Colon (tissue), 2 donors: Measurements from ENCODE around the gene UPK3BL2.
"Not testable (repeated sequence)": the region's sequence is repeated elsewhere in the genome, so short reads cannot be mapped to it uniquely, and the experiment has no call there.

Experiments used
- FAIRE-seq: peaks from 2 replicates; lab custom pipeline; 2012; peaks lifted over from hg19 to GRCh38; lab: Jason Lieb, UNC
- donor health status: control.
- donor health status: control.

The UPK3BL2 gene

DNA sequence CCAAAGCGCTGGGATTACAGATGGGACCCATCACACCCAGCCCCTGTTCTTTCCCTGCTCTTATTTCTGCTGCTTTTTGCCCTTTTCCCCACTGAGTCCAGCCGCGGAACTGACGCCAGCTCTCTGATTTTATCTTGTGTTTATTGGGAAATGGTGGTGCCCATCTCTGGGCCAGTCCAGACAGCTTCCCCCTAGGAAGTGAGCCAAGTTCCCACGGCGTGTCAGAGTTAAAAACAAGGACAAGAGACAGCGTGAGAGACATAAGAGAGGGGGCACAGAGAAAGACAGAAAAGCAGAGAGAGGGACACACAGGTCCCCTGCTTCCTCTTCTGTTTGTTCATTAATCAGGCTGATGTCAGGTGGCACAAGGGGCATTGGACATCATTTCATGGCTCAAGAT lies 11.9 kb downstream of the UPK3BL2 start:
- not testable (repeated sequence) for FAIRE-seq

DNA sequence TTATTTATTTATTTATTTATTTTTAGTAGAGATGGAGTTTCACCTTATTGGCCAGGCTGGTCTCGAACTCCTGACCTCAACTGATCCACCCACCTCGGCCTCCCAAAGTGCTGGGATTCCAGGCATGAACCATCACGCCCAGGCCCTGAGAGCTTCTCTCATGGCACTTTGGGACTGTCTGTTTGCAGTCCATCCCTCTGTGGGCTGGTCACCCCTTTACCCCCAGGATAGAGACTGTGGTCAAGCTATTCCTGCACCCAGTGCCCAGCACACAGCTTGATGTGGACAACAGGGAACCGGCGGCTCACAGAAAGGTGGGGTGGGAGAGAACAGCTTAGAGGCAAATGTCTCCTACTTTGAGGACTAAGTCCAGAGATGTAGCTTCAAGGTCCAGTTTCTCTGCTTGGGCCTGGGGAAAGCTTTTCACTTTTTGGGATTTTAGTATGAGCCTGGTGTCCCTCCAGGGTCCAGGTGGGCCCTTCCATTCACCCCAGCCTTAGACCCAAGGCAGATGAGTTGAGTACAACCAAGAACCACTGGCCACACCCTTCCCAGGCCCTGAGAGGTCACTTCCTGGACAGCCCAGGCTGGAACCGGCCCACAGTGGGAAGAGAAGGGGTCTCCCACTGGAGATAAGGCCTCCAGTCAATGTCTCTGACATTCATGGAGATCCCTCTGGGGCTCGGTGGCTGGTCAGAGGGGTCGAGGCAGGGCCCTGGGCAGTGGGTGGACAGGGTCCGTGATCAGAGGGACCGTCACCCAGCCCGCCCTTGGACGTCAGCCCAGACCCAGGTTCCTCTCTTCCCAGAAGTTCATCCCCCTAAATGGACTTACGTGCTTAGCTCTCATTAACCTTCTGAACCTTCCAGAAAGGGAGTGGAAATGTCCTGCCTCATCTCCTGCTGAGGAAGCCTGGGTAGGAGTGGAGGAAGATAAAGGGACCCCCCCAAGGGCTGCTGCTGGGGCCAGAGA lies 15.4 kb downstream of the UPK3BL2 start:
- not testable (repeated sequence) for FAIRE-seq

DNA sequence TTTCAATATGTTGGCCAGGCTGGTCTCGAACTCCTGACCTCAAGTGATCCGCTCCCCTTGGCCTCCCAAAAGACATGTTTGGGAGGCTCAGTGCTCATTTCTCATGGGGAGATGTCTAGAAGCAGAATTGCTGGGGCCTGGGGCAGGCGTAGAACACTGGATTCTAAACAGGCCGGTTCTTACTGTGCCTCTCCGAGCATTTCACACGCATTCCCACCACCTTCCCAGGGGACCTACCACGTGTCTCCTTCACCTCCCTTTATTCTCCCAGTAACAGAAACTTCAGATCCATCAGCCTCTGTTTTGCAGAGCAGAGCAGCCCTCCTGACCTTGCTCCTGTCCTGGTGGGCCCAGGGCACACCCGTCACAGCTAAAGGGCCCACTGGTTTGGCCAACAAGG lies 16.3 kb downstream of the UPK3BL2 start:
- FAIRE-seq, result not testable (repeated sequence)

GRCh38 chr7:102524803-102525202 lies 18.7 kb downstream of the UPK3BL2 start:
- not testable (repeated sequence) for FAIRE-seq

- not testable (repeated sequence) for FAIRE-seq
These were observed 22.7 kb downstream of the UPK3BL2 start for GRCh38 chr7:102520797-102521196.

DNA sequence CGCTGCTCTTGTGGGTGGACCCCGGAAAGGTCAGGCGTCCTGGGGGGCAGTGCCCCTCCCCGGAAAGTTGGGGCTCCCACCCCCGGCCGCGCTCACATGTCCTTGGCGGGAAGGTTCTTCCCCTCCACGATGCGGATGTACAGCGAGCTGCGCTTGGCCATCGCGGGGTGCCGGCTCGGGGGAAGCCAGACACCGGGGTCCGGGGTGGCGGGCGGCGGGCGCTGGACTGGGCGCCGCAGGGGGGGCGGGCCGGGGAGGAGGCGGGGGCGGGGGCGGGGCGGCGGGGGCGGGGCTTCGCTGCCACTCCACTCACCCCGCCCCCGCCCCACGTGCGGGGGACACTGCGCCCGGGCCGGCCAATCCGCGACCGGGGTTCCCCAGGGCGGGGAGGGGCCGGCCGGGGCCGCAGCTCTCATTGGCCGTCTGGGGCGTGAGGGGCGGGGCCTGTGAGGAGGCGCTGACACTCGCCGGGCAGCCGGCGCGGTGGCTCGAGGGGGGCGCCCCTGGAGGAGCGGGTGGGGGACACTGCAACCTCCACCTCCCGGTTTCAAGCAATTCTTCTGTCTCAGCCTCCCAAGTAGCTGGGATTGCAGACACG lies 25.8 kb downstream of the UPK3BL2 start, which contains the start of gene RASA4B:
Gene RASA4B (minus strand): TSS at position 228 of the 598 bp plus-strand sequence. CDS start 67 bp downstream, at position 161.
- FAIRE-seq, result not testable (repeated sequence)

DNA sequence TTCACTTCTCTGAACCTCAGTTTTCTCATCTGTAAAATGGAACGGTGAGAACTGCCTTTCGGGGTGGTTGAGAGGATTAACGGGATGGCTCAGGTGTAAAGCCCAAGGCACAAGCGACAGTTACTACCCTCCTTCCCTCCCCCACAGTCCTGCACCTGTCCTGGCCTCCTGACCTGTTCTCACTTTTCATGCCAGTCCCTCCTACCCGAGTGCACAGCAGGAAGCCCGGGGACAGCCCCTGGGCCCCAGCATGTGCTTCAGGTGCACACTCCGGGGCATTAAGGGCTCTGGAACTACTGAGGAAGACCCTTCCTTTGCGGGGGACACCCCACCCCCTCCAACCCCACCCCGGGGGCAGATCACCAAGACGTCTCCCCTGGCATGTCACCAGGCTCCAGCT lies 26.5 kb downstream of the UPK3BL2 start:
- not testable (repeated sequence) for FAIRE-seq

DNA sequence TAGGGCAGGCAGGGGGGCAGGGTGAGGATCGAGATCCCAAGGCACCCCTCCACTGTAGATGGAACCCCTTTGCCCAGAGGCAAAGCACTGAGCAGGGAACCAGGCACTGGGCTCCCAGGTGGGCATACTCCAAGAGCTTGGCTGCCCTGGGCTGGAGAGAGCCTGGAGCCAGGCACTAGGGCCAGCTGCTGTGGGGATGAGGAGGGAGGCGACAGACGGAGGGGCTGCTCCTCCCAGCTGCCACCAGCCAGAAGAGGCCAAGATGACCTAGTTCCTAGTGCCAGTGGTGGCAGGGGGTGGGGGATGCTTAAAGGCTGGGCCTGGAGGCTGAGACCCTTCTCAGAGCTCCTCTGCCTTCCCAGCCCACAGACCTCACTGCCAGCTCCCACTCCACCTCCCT lies 27.6 kb downstream of the UPK3BL2 start:
- FAIRE-seq, result not testable (repeated sequence)

DNA sequence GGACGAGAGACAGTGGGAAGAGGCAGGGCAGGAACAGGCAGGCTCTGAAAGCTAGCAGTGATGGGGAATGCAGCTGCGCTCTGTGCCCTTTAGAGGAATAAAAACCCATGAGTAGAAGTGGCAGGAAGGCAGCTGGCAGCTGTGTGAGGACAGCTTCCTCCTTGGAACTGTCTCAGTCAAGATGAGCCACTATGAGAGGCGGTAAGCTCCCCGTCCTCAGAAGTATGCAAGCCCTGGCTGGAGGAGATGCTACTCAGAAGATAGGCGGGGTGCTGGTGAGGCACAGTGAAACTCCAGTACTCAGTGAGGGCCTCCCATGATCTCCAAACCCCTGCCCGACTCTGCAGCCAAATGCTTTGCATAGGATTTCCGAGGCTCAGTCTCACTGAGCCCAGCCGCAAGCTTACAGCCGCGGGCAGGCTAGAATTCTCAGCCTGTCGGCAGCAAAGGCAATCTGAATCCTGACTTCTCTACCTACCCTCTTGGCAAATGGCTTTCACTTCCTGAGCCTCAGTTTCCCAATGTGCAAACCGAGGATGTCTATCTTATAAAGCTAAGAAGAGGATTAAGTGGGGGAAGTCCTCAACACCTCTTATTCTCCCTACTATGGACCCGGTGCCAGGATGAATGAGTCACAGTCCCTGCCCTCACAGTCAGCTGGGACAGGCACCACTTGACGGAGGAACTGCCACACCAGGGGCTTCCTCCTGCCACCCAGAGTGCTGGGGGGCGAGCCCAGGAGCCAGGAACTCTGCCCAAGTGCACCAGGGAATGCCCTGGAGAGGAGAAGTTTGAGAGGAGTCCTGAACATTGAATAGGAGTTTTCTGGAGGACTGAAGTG lies 28.4 kb downstream of the UPK3BL2 start:
- not testable (repeated sequence) for FAIRE-seq

- not testable (repeated sequence) for FAIRE-seq
These were observed 30.8 kb downstream of the UPK3BL2 start for GRCh38 chr7:102512642-102513221.

GRCh38 chr7:102511860-102512522 lies 31.5 kb downstream of the UPK3BL2 start:
- not testable (repeated sequence) for FAIRE-seq

DNA sequence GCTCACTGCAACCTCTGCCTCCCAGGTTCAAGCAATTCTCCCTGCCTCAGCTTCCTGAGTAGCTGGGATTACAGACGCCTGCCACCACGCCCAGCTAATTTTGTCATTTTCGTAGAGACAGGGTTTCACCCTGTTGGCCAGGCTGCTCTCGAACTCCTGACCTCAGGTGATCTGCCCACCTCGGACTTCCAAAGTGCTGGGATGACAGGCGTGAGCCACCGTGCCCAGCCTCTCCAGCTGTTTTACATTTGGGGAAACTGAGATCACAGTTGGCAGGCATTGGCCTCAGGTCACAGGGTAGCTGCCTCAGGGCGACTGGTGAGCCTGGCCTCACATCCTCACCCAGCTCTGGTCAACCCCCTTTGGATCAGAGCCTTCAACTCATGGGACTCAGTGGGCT lies 32.9 kb downstream of the UPK3BL2 start:
- FAIRE-seq, result not testable (repeated sequence)

DNA sequence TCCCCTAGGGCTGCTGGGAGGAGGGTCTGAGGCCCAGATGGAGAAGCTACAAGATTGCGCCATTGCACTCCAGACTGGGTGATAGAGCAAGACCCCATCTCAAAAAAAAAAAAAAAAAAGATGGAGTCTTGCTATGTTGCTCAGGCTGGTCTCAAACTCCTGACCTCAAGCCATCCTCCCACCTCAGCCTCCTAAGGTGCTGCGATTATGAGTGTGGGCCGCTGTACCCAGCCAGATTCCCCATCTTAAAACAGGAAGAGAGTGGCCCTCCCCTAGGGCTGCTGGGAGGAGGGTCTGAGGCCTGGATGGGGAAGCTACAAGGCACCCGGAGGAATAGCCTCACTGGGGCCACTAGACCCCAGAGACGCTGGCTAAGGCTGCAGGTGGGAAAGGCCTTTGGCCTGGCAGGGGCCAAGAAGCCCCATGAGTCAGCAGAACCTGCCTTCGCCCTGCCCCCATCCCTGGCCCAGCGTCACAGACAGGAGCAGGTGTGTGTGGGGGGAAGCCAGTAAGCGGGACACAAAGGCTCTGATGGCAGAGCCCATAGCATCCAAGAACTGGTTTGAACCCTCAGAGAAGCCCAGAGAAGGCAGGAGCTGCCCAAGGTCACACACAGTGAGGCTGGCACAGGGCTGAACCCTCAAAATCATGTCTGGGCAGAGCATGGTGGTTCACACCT lies 35.9 kb downstream of the UPK3BL2 start:
- not testable (repeated sequence) for FAIRE-seq

GRCh38 chr7:102505298-102506185 lies 38.0 kb downstream of the UPK3BL2 start:
- FAIRE-seq, result not testable (repeated sequence)

- not testable (repeated sequence) for FAIRE-seq
These were observed 40.4 kb downstream of the UPK3BL2 start for GRCh38 chr7:102503141-102503540.

- not testable (repeated sequence) for FAIRE-seq
These were observed 45.2 kb downstream of the UPK3BL2 start for GRCh38 chr7:102498321-102498720.

GRCh38 chr7:102497308-102497707 lies 46.2 kb downstream of the UPK3BL2 start:
- FAIRE-seq, result not testable (repeated sequence)

- FAIRE-seq, result not testable (repeated sequence)
These were observed 46.6 kb downstream of the UPK3BL2 start for GRCh38 chr7:102496861-102497260.

- not testable (repeated sequence) for FAIRE-seq
These were observed 48.9 kb downstream of the UPK3BL2 start for GRCh38 chr7:102494473-102495149.
